ENCODE data around the gene EPC1. TPM values are rescaled to one million over a fixed set of nuclear protein-coding genes. Genes with fewer than 3 reads are reported as not detected.

The EPC1 gene
- polyA plus RNA-seq, 1 of the 3 experiments (the other 2 are of a cell fraction): 21.8 TPM

DNA sequence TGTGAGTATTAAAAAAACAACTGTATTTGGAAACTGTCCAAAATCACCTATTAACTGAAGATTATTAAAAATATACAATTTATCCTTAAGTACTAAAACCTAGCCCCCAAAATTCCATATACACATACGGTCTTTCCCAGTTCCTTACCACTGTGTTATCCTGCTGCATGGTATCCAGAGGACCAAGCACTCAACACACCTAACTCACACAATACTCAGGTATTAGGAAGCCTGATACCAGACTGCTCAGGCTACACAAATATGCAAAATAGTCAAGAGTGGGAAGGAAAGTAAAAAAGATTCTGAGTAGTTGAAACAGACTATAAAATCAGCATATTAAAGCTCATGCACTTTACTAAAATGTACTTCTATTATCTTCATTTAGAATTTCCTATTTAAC lies 67.2 kb downstream of the EPC1 start:
- Histone ChIP-seq H3K9me2 (no peaks in the 10 kb centered on the region), H3K79me2 (ENCODE audit: insufficient read depth) (peaks cover 86% of the 10 kb centered on the region), H3K4me1 (ENCODE audit: control insufficient read depth in 1 of 2, insufficient read depth in 2 of 2, low read depth in 1 of 2, low read length in 1 of 2) (no peaks in the 10 kb centered on the region; a peak in 1 of 4 replicates), H4K20me1 (ENCODE audit: insufficient read depth) (no peaks in the 10 kb centered on the region), H3K36me3 (replicated peaks in 1 of 2; ENCODE audit: control insufficient read depth in 1 of 2, insufficient read depth in 2 of 2, low read length in 1 of 2) (peaks cover 14 to 51% of the 10 kb centered on the region in 2 experiments), H3K4me3 (ENCODE audit: low read depth in 2 of 2, low read length in 1 of 2) (no peak overlapping the region), H3K27me3 (ENCODE audit: insufficient read depth) (no peaks in the 10 kb centered on the region), H3K4me2 (no peak overlapping the region), H3K9ac (no peak overlapping the region), H3F3A (replicated peaks; ENCODE audit: insufficient read depth) (peaks cover 4% of the 10 kb centered on the region), H3K9me3 (no peaks in the 10 kb centered on the region), H3K27ac (ENCODE audit: low read depth in 2 of 2, low read length in 1 of 2) (no peak overlapping the region), H2AFZ (ENCODE audit: low read depth) (no peak overlapping the region)
- ChIA-PET CTCF (no interaction called here), POLR2A (no interaction called here)
- DNase-seq: no peak
- 90% methylated on average over 1 of the region's 1 CpG for WGBS (ENCODE audit: low lambda C conversion rate)
- TF ChIP-seq GATA2 (CRISPR knock-in tag; IDR thresholded peaks at IDR 0.05): no peak
- TF ChIP-seq FOSL2 (IDR thresholded peaks at IDR 0.05; ENCODE audit: borderline replicate concordance, low read depth): no peak
- TF ChIP-seq, protein P1, sequence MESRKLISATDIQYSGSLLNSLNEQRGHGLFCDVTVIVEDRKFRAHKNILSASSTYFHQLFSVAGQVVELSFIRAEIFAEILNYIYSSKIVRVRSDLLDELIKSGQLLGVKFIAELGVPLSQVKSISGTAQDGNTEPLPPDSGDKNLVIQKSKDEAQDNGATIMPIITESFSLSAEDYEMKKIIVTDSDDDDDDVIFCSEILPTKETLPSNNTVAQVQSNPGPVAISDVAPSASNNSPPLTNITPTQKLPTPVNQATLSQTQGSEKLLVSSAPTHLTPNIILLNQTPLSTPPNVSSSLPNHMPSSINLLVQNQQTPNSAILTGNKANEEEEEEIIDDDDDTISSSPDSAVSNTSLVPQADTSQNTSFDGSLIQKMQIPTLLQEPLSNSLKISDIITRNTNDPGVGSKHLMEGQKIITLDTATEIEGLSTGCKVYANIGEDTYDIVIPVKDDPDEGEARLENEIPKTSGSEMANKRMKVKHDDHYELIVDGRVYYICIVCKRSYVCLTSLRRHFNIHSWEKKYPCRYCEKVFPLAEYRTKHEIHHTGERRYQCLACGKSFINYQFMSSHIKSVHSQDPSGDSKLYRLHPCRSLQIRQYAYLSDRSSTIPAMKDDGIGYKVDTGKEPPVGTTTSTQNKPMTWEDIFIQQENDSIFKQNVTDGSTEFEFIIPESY (IDR thresholded peaks at IDR 0.05; ENCODE audit: borderline replicate concordance, low read depth): no peak
- TF ChIP-seq, protein P2, sequence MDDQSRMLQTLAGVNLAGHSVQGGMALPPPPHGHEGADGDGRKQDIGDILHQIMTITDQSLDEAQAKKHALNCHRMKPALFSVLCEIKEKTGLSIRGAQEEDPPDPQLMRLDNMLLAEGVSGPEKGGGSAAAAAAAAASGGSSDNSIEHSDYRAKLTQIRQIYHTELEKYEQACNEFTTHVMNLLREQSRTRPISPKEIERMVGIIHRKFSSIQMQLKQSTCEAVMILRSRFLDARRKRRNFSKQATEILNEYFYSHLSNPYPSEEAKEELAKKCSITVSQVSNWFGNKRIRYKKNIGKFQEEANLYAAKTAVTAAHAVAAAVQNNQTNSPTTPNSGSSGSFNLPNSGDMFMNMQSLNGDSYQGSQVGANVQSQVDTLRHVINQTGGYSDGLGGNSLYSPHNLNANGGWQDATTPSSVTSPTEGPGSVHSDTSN (IDR thresholded peaks at IDR 0.05): no peak
- TF ChIP-seq FOXM1 (IDR thresholded peaks at IDR 0.05; ENCODE audit: low read depth): no peak
- no peak for TF ChIP-seq SMC3 (IDR thresholded peaks at IDR 0.05; ENCODE audit: low read depth, low read length)
- no peak for TF ChIP-seq REST (IDR thresholded peaks at IDR 0.05; ENCODE audit: low read depth, low read length)
- TF ChIP-seq FOXJ3 (CRISPR knock-in tag; IDR thresholded peaks at IDR 0.05): no peak
- no peak for TF ChIP-seq MXI1 (IDR thresholded peaks at IDR 0.05; ENCODE audit: low read depth, low read length)
- TF ChIP-seq, protein P3, sequence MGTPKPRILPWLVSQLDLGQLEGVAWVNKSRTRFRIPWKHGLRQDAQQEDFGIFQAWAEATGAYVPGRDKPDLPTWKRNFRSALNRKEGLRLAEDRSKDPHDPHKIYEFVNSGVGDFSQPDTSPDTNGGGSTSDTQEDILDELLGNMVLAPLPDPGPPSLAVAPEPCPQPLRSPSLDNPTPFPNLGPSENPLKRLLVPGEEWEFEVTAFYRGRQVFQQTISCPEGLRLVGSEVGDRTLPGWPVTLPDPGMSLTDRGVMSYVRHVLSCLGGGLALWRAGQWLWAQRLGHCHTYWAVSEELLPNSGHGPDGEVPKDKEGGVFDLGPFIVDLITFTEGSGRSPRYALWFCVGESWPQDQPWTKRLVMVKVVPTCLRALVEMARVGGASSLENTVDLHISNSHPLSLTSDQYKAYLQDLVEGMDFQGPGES (IDR thresholded peaks at IDR 0.05; ENCODE audit: low read depth, low read length): no peak

All from SK-N-SH (cell line).